AG04449 (cell line): Measurements from ENCODE around the gene NAP1L4.
"Not testable (repeated sequence)": the region's sequence is repeated elsewhere in the genome, so short reads cannot be mapped to it uniquely, and the experiment has no call there.

ENCODE experiments used
- CTCF ChIA-PET: fragments of 350-600 bp; formaldehyde crosslinking; extraction: SDS; loops from one replicate; lab custom pipeline; 2021; ENCODE audit warnings: antibody characterized with exemption; lab: Yijun Ruan, JAX
- POLR2A ChIA-PET: fragments of 400-600, 350-600 bp; formaldehyde crosslinking; extraction: SDS; loops from one replicate; lab custom pipeline; 2020; ENCODE audit warnings: antibody characterized with exemption, inconsistent platforms; lab: Yijun Ruan, JAX
- DNase-seq: peaks from one replicate; pipeline ENCODE4 v3.0.0-alpha.2; 2010; ENCODE audit warnings: low read depth, low spot score
- H3K4me3 ChIP-seq: 2 replicates; pipeline ENCODE4 v1.5.1; 2011; ENCODE audit warnings: low read depth, mild to moderate bottlenecking, control low read depth, low read length
- TF ChIP-seq, protein P1 (sequence below): IDR thresholded peaks from one replicate; pipeline ENCODE4 v1.5.1; 2011; ENCODE audit warnings: mild to moderate bottlenecking, moderate library complexity, low read length, control low read depth, inconsistent platforms; ENCODE audit not compliant: insufficient read depth; ENCODE audit errors: missing control alignments

Gene NAP1L4

DNA sequence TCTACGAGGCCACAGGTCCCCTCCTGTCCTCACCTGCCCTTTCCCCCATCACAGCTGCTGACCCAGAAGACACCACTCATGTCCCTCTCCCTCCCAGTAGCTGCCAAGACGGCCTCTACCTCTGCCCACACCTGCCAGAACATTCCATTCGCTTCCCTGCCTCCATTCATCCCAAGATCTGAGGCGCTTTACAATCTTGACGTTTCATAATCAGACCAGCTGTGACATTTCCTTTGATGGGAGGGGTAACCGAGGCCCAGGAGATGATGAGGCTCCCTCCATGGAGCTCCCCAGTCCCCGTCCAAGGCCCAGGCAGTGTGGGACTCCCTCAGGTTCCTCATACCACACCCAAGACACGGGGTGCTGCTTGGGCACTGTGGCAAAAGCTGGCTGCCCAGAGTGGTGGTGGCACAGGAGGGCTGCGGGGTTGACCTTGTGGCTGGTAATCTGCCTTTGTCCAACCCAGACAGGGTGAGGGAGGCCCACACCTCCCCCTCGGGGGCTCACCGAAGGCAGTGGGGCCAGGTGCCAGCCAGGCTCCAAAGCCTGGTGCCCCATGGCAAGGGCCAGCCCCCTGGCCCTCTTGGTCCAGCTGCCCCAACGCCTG is 80.2 kb downstream of the NAP1L4 start:
- no peak overlapping the region for H3K4me3 ChIP-seq
- POLR2A ChIA-PET = no interaction called here
- no peak for DNase-seq
- TF ChIP-seq, protein P1, sequence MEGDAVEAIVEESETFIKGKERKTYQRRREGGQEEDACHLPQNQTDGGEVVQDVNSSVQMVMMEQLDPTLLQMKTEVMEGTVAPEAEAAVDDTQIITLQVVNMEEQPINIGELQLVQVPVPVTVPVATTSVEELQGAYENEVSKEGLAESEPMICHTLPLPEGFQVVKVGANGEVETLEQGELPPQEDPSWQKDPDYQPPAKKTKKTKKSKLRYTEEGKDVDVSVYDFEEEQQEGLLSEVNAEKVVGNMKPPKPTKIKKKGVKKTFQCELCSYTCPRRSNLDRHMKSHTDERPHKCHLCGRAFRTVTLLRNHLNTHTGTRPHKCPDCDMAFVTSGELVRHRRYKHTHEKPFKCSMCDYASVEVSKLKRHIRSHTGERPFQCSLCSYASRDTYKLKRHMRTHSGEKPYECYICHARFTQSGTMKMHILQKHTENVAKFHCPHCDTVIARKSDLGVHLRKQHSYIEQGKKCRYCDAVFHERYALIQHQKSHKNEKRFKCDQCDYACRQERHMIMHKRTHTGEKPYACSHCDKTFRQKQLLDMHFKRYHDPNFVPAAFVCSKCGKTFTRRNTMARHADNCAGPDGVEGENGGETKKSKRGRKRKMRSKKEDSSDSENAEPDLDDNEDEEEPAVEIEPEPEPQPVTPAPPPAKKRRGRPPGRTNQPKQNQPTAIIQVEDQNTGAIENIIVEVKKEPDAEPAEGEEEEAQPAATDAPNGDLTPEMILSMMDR = no peak
- CTCF ChIA-PET = interaction anchor here (1.1 to 2.7 kb wide), 3 partner anchors 9 to 379 kb away, joined by 3 to 17 read pairs (median 14); a partner anchor contains a TSS

DNA sequence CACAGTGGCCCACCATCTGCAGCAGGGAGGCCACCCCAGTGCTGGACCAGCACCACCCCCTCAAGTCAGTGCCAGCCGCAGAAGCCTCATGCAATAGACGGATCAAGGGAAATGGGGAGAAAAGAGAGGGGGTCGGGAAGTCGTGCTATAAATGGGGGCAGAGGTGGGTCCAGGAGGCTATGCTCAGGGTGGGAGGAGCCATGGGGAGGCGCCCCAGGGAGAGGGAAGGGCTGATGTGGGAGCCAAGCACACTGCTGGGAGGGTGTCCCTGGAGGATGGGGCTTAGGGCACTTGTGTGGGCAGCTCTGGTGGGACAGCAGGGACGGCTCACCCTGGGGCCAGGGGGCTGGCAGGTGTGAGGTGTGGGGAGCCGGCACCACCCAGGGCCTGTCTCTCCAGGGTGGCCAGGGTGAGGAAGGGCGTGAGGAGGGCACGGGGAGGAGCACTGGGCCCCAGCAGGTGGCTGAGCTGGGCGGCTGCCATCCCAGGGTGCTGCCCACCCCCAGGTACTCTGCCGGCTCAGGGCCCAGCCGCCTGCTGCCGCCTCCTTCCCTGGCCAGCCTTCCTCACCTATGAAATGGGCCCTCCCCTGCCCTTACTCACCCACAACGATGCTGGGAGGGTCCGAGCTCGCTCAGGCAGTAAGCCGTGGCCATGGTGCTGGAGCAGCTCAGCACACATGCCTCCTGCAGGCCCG is 80.9 kb downstream of the NAP1L4 start:
- ChIA-PET CTCF (interaction anchor here (1.1 to 2.7 kb wide), 3 partner anchors 8 to 378 kb away, joined by 3 to 17 read pairs (median 14); a partner anchor contains a TSS), POLR2A (no interaction called here)
- TF ChIP-seq, protein P1 = no peak
- no peak for DNase-seq
- H3K4me3 ChIP-seq = no peak overlapping the region

DNA sequence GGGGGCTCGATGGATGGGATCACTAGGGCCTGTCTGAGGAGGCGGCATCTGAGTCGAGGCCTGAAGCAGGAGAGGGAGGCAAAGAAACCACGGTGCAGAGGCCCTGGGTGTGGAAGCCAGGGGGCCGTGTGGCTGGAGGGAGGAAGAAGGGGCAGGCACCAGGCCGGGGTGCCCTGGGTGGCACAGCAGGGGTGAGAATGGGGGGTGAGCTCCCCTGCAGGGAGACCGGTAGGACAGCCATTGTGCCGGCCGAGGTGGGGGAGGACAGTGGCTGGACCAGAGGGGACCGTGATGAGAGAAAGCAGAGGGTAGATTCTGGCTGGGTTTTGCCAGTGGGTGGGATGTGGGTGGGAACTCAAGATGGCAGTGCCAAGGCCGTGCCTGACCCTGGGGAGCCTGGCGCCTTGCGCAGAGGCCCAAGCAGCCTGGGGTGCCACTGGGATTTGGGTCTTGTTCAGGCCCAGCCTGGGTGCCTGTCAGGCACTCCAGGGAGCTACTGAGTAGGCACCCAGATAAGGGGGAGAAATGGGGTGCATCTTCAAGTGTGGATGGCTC is 81.7 kb downstream of the NAP1L4 start:
- ChIA-PET CTCF (interaction anchor here (2.6 kb wide), 1 partner anchor 8 kb away, joined by 14 read pairs; a partner anchor contains a TSS), POLR2A (interaction anchor here (1.0 to 1.4 kb wide), 2 partner anchors 10 to 19 kb away, joined by 3 to 4 read pairs; partner anchors contain the start of gene PHLDA2)
- TF ChIP-seq, protein P1 = no peak
- H3K4me3 ChIP-seq = no peak overlapping the region
- DNase-seq = no peak

DNA sequence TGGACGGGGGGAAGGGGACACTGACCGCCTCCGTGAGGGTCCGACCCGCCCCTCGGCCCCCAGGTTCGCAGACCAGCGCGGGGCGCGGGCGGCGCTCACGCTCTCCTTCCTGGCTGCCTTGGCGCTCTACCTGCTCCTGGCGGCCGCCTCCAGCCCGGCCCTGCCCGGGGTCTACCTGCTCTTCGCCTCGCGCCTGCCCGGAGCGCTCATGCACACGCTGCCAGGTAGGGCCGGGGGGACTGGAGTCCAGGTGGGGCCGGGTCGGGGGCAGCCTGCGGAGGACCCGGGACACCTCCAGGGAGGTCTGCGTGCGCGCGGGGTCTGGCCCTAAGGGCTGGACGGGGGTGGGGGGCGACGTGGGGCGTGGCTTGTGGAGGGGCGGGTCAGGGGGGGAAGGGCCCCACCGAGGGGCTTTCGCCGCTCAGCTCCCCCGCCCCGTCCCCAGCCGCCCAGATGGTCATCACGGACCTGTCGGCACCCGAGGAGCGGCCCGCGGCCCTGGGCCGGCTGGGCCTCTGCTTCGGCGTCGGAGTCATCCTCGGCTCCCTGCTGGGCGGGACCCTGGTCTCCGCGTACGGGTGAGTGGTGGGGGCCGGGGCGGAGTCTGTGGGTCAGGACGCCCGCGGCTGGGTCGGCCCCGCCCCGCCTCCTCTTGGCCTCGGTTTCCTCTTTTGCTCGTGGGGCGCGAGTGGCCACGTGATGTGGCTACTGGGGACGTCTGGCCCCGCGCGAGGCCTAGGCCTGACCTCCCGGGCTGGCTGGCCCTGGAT is 82.8 kb downstream of the NAP1L4 start:
- ChIA-PET POLR2A (interaction anchor here (1.0 to 1.4 kb wide), 2 partner anchors 11 to 20 kb away, joined by 3 to 4 read pairs; partner anchors contain the start of gene PHLDA2), CTCF (no interaction called here)
- no peak overlapping the region for H3K4me3 ChIP-seq
- DNase-seq = no peak
- TF ChIP-seq, protein P1 = no peak

DNA sequence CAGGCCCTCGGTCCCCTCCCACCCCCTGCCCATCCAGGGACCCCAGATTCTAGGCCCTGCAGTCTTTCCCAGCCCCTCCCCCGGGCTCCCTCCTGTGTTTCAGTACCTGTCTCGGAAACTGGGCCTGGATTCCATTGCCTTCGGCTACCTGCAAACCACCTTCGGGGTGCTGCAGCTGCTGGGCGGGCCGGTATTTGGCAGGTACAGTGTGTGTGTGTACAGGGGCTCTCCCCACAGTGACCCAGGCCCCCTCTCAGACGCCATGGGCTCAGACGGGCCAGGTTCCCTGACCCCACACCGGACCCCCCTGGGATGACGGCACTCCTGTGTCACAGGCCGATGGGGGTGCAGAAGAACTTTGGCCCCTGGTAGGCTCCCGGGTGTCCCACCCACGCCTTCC is 84.0 kb downstream of the NAP1L4 start:
- DNase-seq = no peak
- H3K4me3 ChIP-seq = no peak overlapping the region
- POLR2A ChIA-PET = no interaction called here
- CTCF ChIA-PET = no interaction called here
- TF ChIP-seq, protein P1 = no peak

DNA sequence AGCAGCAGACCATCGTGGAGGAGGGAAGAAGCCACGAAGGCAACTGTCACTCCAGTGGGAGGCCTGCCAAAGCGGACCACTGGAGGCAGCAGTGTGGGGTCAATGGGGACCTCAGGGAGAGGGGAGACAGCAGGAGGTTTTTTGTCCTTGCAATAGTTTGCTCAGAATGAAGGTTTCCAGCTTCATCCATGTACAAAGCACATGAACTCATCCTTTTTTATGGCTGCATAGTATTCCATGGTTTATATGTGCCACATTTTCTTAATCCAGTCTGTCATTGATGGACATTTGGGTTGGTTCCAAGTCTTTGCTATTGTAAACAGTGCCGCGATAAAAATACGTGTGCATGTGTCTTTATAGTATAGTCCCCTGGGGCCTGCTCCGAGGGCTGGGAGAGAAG is 86.8 kb downstream of the NAP1L4 start:
- H3K4me3 ChIP-seq, POLR2A ChIA-PET, DNase-seq: not testable (repeated sequence)
- CTCF ChIA-PET = interaction anchor here (1.2 kb wide), 1 partner anchor 25 kb away, joined by 4 read pairs; no protein-coding TSS in a partner anchor
